ENCODE data around the gene RAB3A. TPM values are rescaled to one million over a fixed set of nuclear protein-coding genes. Genes with fewer than 3 reads are reported as not detected.

Gene RAB3A
- total and polyA plus RNA-seq, 9 of the 15 experiments (the other 6 are each of a cell fraction or from before 2014, with no cell fraction given): 0.17 to 5.1 (median 0.90) TPM; not detected in 1

GRCh38 chr19:18160493-18160970, 43.3 kb downstream of the RAB3A start (continued):
- TF ChIP-seq TAF9B (IDR thresholded peaks at IDR 0.05; ENCODE audit: partially characterized antibody) (no peak), ATF1 (CRISPR knock-in tag; IDR thresholded peaks at IDR 0.05) (no peak), ATF1 (tag; IDR thresholded peaks at IDR 0.05) (0 out of 2 replicates have a peak, but pooled peaks have one; percentile 28), CBX2 (IDR thresholded peaks at IDR 0.05; ENCODE audit: insufficient read depth, low read length, poor library complexity, severe bottlenecking) (no peak), CAMTA2 (CRISPR knock-in tag; conservative IDR thresholded peaks at IDR 0.05) (no peak), PYGO2 (tag; IDR thresholded peaks at IDR 0.05) (no peak), ZEB2 (IDR thresholded peaks at IDR 0.05) (no peak), PHF20 (IDR thresholded peaks at IDR 0.05; ENCODE audit: partially characterized antibody) (no peak), SLC30A9 (CRISPR knock-in tag; IDR thresholded peaks at IDR 0.05) (no peak), ZSCAN32 (CRISPR knock-in tag; IDR thresholded peaks at IDR 0.05) (no peak), GTF2E2 (tag; IDR thresholded peaks at IDR 0.05) (no peak), RBFOX2 (IDR thresholded peaks at IDR 0.05; ENCODE audit: low read depth, low read length) (peak; percentile 70), SFPQ (IDR thresholded peaks at IDR 0.05; ENCODE audit: low read depth, low read length) (no peak), MTA3 (IDR thresholded peaks at IDR 0.05; ENCODE audit: borderline replicate concordance) (no peak), RAD51 (IDR thresholded peaks at IDR 0.05; ENCODE audit: borderline replicate concordance, low read depth) (no peak), CSDE1 (IDR thresholded peaks at IDR 0.05) (no peak), TRIM24 (IDR thresholded peaks at IDR 0.05) (no peak), TBP (optimal IDR thresholded peaks at IDR 0.05; ENCODE audit: low read depth, low read length) (peak; percentile 36), TCF3 (CRISPR knock-in tag; IDR thresholded peaks at IDR 0.05) (no peak)
- TF ChIP-seq, protein P1, sequence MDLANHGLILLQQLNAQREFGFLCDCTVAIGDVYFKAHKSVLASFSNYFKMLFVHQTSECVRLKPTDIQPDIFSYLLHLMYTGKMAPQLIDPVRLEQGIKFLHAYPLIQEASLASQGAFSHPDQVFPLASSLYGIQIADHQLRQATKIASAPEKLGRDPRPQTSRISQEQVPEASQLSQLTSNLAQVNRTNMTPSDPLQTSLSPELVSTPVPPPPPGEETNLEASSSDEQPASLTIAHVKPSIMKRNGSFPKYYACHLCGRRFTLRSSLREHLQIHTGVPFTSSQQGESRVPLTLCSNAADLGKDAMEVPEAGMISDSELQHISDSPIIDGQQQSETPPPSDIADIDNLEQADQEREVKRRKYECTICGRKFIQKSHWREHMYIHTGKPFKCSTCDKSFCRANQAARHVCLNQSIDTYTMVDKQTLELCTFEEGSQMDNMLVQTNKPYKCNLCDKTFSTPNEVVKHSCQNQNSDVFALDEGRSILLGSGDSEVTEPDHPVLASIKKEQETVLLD (IDR thresholded peaks at IDR 0.05): no peak
- TF ChIP-seq, protein P2, sequence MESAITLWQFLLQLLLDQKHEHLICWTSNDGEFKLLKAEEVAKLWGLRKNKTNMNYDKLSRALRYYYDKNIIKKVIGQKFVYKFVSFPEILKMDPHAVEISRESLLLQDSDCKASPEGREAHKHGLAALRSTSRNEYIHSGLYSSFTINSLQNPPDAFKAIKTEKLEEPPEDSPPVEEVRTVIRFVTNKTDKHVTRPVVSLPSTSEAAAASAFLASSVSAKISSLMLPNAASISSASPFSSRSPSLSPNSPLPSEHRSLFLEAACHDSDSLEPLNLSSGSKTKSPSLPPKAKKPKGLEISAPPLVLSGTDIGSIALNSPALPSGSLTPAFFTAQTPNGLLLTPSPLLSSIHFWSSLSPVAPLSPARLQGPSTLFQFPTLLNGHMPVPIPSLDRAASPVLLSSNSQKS (CRISPR knock-in tag; IDR thresholded peaks at IDR 0.05): no peak
- TF ChIP-seq, protein P3, sequence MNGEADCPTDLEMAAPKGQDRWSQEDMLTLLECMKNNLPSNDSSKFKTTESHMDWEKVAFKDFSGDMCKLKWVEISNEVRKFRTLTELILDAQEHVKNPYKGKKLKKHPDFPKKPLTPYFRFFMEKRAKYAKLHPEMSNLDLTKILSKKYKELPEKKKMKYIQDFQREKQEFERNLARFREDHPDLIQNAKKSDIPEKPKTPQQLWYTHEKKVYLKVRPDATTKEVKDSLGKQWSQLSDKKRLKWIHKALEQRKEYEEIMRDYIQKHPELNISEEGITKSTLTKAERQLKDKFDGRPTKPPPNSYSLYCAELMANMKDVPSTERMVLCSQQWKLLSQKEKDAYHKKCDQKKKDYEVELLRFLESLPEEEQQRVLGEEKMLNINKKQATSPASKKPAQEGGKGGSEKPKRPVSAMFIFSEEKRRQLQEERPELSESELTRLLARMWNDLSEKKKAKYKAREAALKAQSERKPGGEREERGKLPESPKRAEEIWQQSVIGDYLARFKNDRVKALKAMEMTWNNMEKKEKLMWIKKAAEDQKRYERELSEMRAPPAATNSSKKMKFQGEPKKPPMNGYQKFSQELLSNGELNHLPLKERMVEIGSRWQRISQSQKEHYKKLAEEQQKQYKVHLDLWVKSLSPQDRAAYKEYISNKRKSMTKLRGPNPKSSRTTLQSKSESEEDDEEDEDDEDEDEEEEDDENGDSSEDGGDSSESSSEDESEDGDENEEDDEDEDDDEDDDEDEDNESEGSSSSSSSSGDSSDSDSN (IDR thresholded peaks at IDR 0.05; ENCODE audit: borderline replicate concordance in 1 of 2, low read depth in 2 of 2, low read length in 2 of 2): 0 out of 4 replicates have a peak, but pooled peaks of 1 of the 2 experiments have one; percentile 19
- TF ChIP-seq, protein P4, sequence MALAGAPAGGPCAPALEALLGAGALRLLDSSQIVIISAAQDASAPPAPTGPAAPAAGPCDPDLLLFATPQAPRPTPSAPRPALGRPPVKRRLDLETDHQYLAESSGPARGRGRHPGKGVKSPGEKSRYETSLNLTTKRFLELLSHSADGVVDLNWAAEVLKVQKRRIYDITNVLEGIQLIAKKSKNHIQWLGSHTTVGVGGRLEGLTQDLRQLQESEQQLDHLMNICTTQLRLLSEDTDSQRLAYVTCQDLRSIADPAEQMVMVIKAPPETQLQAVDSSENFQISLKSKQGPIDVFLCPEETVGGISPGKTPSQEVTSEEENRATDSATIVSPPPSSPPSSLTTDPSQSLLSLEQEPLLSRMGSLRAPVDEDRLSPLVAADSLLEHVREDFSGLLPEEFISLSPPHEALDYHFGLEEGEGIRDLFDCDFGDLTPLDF (CRISPR knock-in tag; IDR thresholded peaks at IDR 0.05): no peak
